K562 (cell line): ENCODE results near the gene MINK1. TPM values are rescaled to one million over a fixed set of nuclear protein-coding genes. Genes with fewer than 3 reads are reported as not detected.

Experiments used
- ATAC-seq: fragments of 200-7000 bp; cut with Tn5 transposase; 3 replicates; pipeline ENCODE4 v1.9.1; 2020; ENCODE audit warnings: moderate library complexity
- BruUV-seq: library from RNA; stranded (reverse); fragments of 400-500 nt; replicated peaks from 2 replicates; lab custom pipeline; 2021; lab: Mats Ljungman, UMichigan
- CTCF ChIA-PET: fragments of 300-600 bp; formaldehyde crosslinking; extraction: SDS; loops from one replicate; lab custom pipeline; 2021; ENCODE audit warnings: low intra/inter-chr PET ratio; lab: Yijun Ruan, JAX
- POLR2A ChIA-PET: fragments of 300-600, 350-650 bp; sonication (Branson Sonifier 250); formaldehyde crosslinking; extraction: SDS; loops from one replicate; lab custom pipeline; 2021; ENCODE audit warnings: antibody characterized with exemption, inconsistent platforms; lab: Yijun Ruan, JAX
- DNase-seq, 4 experiments: peaks; one replicate each; pipeline versions ENCODE4 v3.0.0 to v3.0.0-alpha.2; 2011 to 2018; ENCODE audit warnings: low spot score in 3 of 4, mixed read lengths in 3 of 4; ENCODE audit errors: extremely low read depth in 1 of 4
- FAIRE-seq: peaks from 2 replicates; lab custom pipeline; 2011; peaks lifted over from hg19 to GRCh38; lab: Jason Lieb, UNC
- H2AFZ ChIP-seq: 2 replicates; pipeline ENCODE4 v1.6.0; 2011; ENCODE audit warnings: low read depth, low read length, control low read depth, inconsistent platforms
- H3K27ac ChIP-seq: fragments of 200-600 bp; 3 replicates; pipeline ENCODE4 v1.8.0; 2011; ENCODE audit warnings: low read depth, mild to moderate bottlenecking, control low read depth, inconsistent platforms, low read length, moderate library complexity, mixed read lengths; ENCODE audit errors: extremely low read depth
- H3K27me3 ChIP-seq, 2 experiments: fragments of 300-600 bp in 1 of 2; 2 replicates in 1 of 2; 3 replicates in 1 of 2; pipeline versions ENCODE4 v1.6.0 to v1.8.0; 2011; ENCODE audit warnings: inconsistent platforms in 2 of 2, low read length in 2 of 2, mild to moderate bottlenecking in 1 of 2, mixed read lengths in 1 of 2, moderate library complexity in 1 of 2; ENCODE audit not compliant: control insufficient read depth in 2 of 2, insufficient read depth in 2 of 2
- H3K36me3 ChIP-seq: fragments of 300-600 bp; 3 replicates; pipeline ENCODE4 v1.8.0; 2011; ENCODE audit warnings: mild to moderate bottlenecking, low read length, inconsistent platforms; ENCODE audit not compliant: control insufficient read depth, insufficient read depth
- H3K4me1 ChIP-seq, 2 experiments: fragments of 200-600 bp in 1 of 2; replicated peaks in 1 of 2; 2 replicates in 1 of 2; 3 replicates in 1 of 2; pipeline versions ENCODE4 v1.5.1 to v1.8.0; 2011; ENCODE audit warnings: inconsistent platforms in 2 of 2, low read length in 2 of 2, mild to moderate bottlenecking in 1 of 2, mixed read lengths in 1 of 2, moderate library complexity in 1 of 2; ENCODE audit not compliant: control insufficient read depth in 2 of 2, insufficient read depth in 2 of 2
- H3K4me2 ChIP-seq: 2 replicates; pipeline ENCODE4 v1.6.1; 2011; ENCODE audit warnings: low read length, control low read depth, inconsistent platforms, mixed read lengths; ENCODE audit not compliant: insufficient read depth
- H3K4me3 ChIP-seq: fragments of 200-600 bp; sonication (generic), shearing (Covaris generic); 2 replicates; pipeline ENCODE4 v1.5.1; 2016; ENCODE audit warnings: control low read depth, inconsistent platforms
- H3K79me2 ChIP-seq: fragments of 200-600 bp; 3 replicates; pipeline ENCODE4 v1.8.0; 2011; ENCODE audit warnings: low read length, inconsistent platforms; ENCODE audit not compliant: control insufficient read depth, insufficient read depth
- H3K9ac ChIP-seq, 2 experiments: 2 replicates each; pipeline versions ENCODE4 v1.6.0 to v1.6.1; 2011; ENCODE audit warnings: low read depth in 2 of 2, low read length in 2 of 2, control low read depth in 1 of 2, inconsistent platforms in 1 of 2, mild to moderate bottlenecking in 1 of 2, mixed read lengths in 1 of 2; ENCODE audit not compliant: insufficient read depth in 1 of 2
- H3K9me1 ChIP-seq: one replicate; pipeline ENCODE4 v1.6.0; 2011; ENCODE audit warnings: inconsistent platforms, mild to moderate bottlenecking, low read length, moderate library complexity; ENCODE audit not compliant: control insufficient read depth, insufficient read depth
- H3K9me3 ChIP-seq: replicated peaks from 2 replicates; pipeline ENCODE4 v1.5.1; 2011; ENCODE audit warnings: low read depth, low read length, inconsistent platforms; ENCODE audit not compliant: control insufficient read depth, insufficient read depth
- H4K20me1 ChIP-seq: replicated peaks from 2 replicates; pipeline ENCODE4 v1.6.1; 2011; ENCODE audit warnings: low read length, inconsistent platforms, mixed read lengths; ENCODE audit not compliant: control insufficient read depth, insufficient read depth
- CCNT2 ChIP-seq: IDR thresholded peaks from 2 replicates; pipeline ENCODE4 v1.6.1; 2011; ENCODE audit warnings: borderline replicate concordance, low read depth, mild to moderate bottlenecking, moderate library complexity, mixed read lengths, low read length; ENCODE audit not compliant: insufficient read length; ENCODE audit errors: extremely low read depth
- ILK ChIP-seq: fragments of 450-650 bp; IDR thresholded peaks from 2 replicates; pipeline ENCODE4 v1.6.1; 2016; ENCODE audit warnings: missing genetic modification characterization, low read depth, mild to moderate bottlenecking, missing compliant biosample characterization, moderate library complexity, borderline replicate concordance
- KDM2B ChIP-seq: fragments of 250-450 bp; sonication (Bioruptor Pico); IDR thresholded peaks from 2 replicates; pipeline ENCODE4 v1.8.0; 2021; ENCODE audit warnings: mild to moderate bottlenecking, moderate library complexity
- NR2C2 ChIP-seq, 2 experiments: fragments of 200-800 bp in 1 of 2; sonication (Bioruptor generic) in 1 of 2; sonication (generic) in 1 of 2; formaldehyde crosslinking in 1 of 2; IDR thresholded peaks; 2 replicates each; pipeline versions ENCODE4 v1.6.1 to v1.8.0; 2016 to 2022; ENCODE audit warnings: mild to moderate bottlenecking in 1 of 2, missing compliant biosample characterization in 1 of 2, missing genetic modification characterization in 1 of 2, missing genetic modification reagents in 1 of 2
- PTRF ChIP-seq: fragments of 450-650 bp; IDR thresholded peaks from 2 replicates; pipeline ENCODE4 v1.6.1; 2016; ENCODE audit warnings: mild to moderate bottlenecking, missing genetic modification characterization, missing compliant biosample characterization
- RBBP5 ChIP-seq: fragments of 200-600 bp; sonication (generic); IDR thresholded peaks from 2 replicates; pipeline ENCODE4 v1.6.1; 2012; ENCODE audit warnings: borderline replicate concordance, mild to moderate bottlenecking, low read length, control low read depth, inconsistent platforms; ENCODE audit not compliant: insufficient read depth, poor library complexity, severe bottlenecking
- SPI1 ChIP-seq: IDR thresholded peaks from 2 replicates; pipeline ENCODE4 v1.6.1; 2011; ENCODE audit warnings: low read depth, low read length, control low read depth, borderline replicate concordance
- TCF15 ChIP-seq: fragments of 250-450 bp; sonication (Bioruptor Pico); IDR thresholded peaks from 2 replicates; pipeline ENCODE4 v1.8.0; 2022; ENCODE audit warnings: moderate library complexity, mild to moderate bottlenecking, inconsistent platforms
- ZNF696 ChIP-seq: fragments of 250-450 bp; sonication (Bioruptor Pico); conservative IDR thresholded peaks from 2 replicates; pipeline ENCODE4 v1.4.0; 2020; ENCODE audit warnings: mild to moderate bottlenecking, moderate library complexity
- ZNF780A ChIP-seq: fragments of 250-450 bp; sonication (Bioruptor Pico); IDR thresholded peaks from 2 replicates; pipeline ENCODE4 v1.5.0; 2021; ENCODE audit warnings: mild to moderate bottlenecking
- WGBS: fragments of 100-300 bp; shearing (Covaris generic); methylation state at CpG from one replicate; pipeline ENCODE4 v1.1.6; 2016; ENCODE audit warnings: low coverage, mixed read lengths; ENCODE audit not compliant: insufficient coverage; ENCODE audit errors: missing lambda C conversion rate; 5-methylcytosine and 5-hydroxymethylcytosine counted together
- in situ Hi-C: fragments of 300-500 bp; cut with MboI; formaldehyde crosslinking; loops from 4 replicates; pipeline ENCODE4 v1.15.0; 2018; ENCODE audit warnings: inconsistent platforms, mixed read lengths
- intact Hi-C: fragments of 100-400 bp; cut with micrococcal nuclease; formaldehyde crosslinking; loops from 2 replicates; pipeline ENCODE4 v1.14.2; 2022
- polyA plus RNA-seq, 8 experiments: library from polyadenylated mRNA; depleted of rRNA in 4 of 8; stranded (reverse) in 5 of 8; unstranded in 3 of 8; fragments of >200 nt; fragmentation: Nextera tagmentation in 2 of 8; fragmentation: Illumina TruSeq in 1 of 8; extraction: Ambion mirVana in 2 of 8; extraction: Trizol in 1 of 8; gene quantifications; 2 replicates each; pipeline versions ENCODE4 v1.2.1 to v1.2.3, GENCODE V29; 2011 to 2014; ENCODE audit warnings: inconsistent platforms in 1 of 8, missing spikeins in 1 of 8
- total RNA-seq, 7 experiments: library from RNA; depleted of rRNA in 6 of 7; stranded (reverse); fragments of >200 nt in 6 of 7; fragmentation: Illumina TruSeq in 2 of 7; extraction: Trizol in 2 of 7; gene quantifications; 2 replicates each; pipeline versions ENCODE4 v1.2.1 to v1.2.3, GENCODE V29; 2011 to 2021; ENCODE audit warnings: low replicate concordance in 1 of 7
- TF ChIP-seq, protein P1 (sequence below): IDR thresholded peaks from 3 replicates; pipeline ENCODE4 v1.6.1; 2011; ENCODE audit warnings: borderline replicate concordance, mild to moderate bottlenecking; ENCODE audit not compliant: insufficient read length, insufficient read depth
- TF ChIP-seq, protein P2 (sequence below): fragments of 250-450 bp; sonication (Bioruptor Pico); IDR thresholded peaks from 2 replicates; pipeline ENCODE4 v1.8.0; 2022; ENCODE audit warnings: moderate library complexity, mild to moderate bottlenecking, inconsistent platforms

Gene MINK1
- total and polyA plus RNA-seq, 9 of the 15 experiments (the other 6 are each of a cell fraction or from before 2014, with no cell fraction given), result 0.11 to 54.2 (median 14.9) TPM

DNA sequence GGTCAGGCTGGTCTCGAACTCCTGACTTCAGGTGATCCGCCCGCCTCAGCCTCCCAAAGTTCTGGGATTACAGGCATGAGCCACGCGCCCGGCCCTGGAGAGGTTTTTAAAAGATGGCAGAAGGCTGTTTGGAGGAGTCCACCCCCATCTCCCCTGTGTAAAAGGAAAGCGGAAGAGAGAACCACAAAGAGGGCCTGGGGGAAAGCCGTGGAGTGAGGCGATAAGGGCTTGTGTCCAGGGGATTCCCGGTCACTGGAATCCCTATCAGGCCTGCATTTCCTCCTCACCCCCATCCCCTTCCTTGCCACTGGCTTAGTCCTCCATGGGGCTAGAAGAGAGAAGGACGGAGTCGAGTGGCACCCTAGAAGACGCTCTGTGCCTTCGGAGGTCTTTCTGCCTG is 98.8 kb downstream of the MINK1 start, which contains the start of gene GP1BA:
Gene GP1BA (plus strand): TSS at position 315 of the 400 bp plus-strand sequence. CDS start 328 bp downstream, outside the sequence.
- BruUV-seq, result no TSS peak
- Histone ChIP-seq H2AFZ (no peak within 1 kb of the TSS), H3K36me3 (peaks cover 5% of the 10 kb centered on the region; the same call in 2 of the 3 replicates), H3K4me1 (peaks cover 0 to 13% of the 10 kb centered on the region in 2 experiments; a peak in 4 of 5 replicates), H3K27ac (no peak within 1 kb of the TSS), H3K9me3 (no peaks in the 10 kb centered on the region), H4K20me1 (no peaks in the 10 kb centered on the region), H3K9me1 (no peaks in the 10 kb centered on the region), H3K79me2 (no peaks in the 10 kb centered on the region), H3K27me3 (no peaks in the 10 kb centered on the region), H3K4me3 (no peak within 1 kb of the TSS), H3K9ac (no peak within 1 kb of the TSS; a peak in 1 of 4 replicates), H3K4me2 (no peak within 1 kb of the TSS)
- TF ChIP-seq TCF15 (CRISPR knock-in tag) (no peak), RBBP5 (no peak), SPI1 (no peak), KDM2B (CRISPR knock-in tag) (no peak), ZNF696 (no peak), CCNT2 (no peak), ILK (no peak), PTRF (tag) (no peak), ZNF780A (CRISPR knock-in tag) (no peak), NR2C2 (CRISPR knock-in tag; IDR thresholded peaks at IDR 0.05) (no peak), NR2C2 (tag; IDR thresholded peaks at IDR 0.05) (no peak)
- TF ChIP-seq, protein P1, sequence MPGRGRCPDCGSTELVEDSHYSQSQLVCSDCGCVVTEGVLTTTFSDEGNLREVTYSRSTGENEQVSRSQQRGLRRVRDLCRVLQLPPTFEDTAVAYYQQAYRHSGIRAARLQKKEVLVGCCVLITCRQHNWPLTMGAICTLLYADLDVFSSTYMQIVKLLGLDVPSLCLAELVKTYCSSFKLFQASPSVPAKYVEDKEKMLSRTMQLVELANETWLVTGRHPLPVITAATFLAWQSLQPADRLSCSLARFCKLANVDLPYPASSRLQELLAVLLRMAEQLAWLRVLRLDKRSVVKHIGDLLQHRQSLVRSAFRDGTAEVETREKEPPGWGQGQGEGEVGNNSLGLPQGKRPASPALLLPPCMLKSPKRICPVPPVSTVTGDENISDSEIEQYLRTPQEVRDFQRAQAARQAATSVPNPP, result no peak
- TF ChIP-seq, protein P2, sequence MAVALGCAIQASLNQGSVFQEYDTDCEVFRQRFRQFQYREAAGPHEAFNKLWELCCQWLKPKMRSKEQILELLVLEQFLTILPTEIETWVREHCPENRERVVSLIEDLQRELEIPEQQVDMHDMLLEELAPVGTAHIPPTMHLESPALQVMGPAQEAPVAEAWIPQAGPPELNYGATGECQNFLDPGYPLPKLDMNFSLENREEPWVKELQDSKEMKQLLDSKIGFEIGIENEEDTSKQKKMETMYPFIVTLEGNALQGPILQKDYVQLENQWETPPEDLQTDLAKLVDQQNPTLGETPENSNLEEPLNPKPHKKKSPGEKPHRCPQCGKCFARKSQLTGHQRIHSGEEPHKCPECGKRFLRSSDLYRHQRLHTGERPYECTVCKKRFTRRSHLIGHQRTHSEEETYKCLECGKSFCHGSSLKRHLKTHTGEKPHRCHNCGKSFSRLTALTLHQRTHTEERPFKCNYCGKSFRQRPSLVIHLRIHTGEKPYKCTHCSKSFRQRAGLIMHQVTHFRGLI, result no peak
- CTCF ChIA-PET, result no interaction called here
- ATAC-seq (no peak), DNase-seq (no peak), FAIRE-seq (no peak)
- 88% methylated on average over 5 of the region's 14 CpGs for WGBS
- POLR2A ChIA-PET, result interaction anchor here (1.6 kb wide), 1 partner anchor 12 kb away, joined by 4 read pairs; no protein-coding TSS in a partner anchor
- intact Hi-C loops (no loop called here), in situ Hi-C loops (no loop called here)
